Neural progenitor cell (in vitro differentiated cells): ENCODE data around the gene GFOD1.

Experiments
- CTCF ChIP-seq: fragments of 200-600 bp; sonication (generic); IDR thresholded peaks from 2 replicates; pipeline ENCODE4 v1.5.1; 2017; ENCODE audit warnings: antibody characterized with exemption, mild to moderate bottlenecking
- EZH2 ChIP-seq: fragments of 200-600 bp; sonication (generic); IDR thresholded peaks from 2 replicates; pipeline ENCODE4 v1.6.1; 2017; ENCODE audit warnings: antibody characterized with exemption, mild to moderate bottlenecking, moderate library complexity
- EZH2phosphoT487 ChIP-seq: fragments of 200-600 bp; sonication (generic); IDR thresholded peaks from 2 replicates; pipeline ENCODE4 v1.6.1; 2017; ENCODE audit warnings: antibody characterized with exemption

- TF ChIP-seq CTCF, result no peak
- TF ChIP-seq EZH2phosphoT487, result no peak
- no peak for TF ChIP-seq EZH2
These were observed 40.3 kb upstream of the GFOD1 start for GRCh38 chr6:13527671-13528056.
